Ecto neural progenitor cell (in vitro differentiated cells): ENCODE results near the gene MUCL3.
A peak's percentile ranks its signal among the peaks of the same experiment; 100 is the strongest.
"Not testable (repeated sequence)": the region's sequence is repeated elsewhere in the genome, so short reads cannot be mapped to it uniquely, and the experiment has no call there.

Experiments used
- DNase-seq: peaks from one replicate; pipeline ENCODE4 v3.0.0-alpha.2; 2018; ENCODE audit warnings: low spot score

Gene MUCL3

GRCh38 chr6:30910473-30910872 lies 30.3 kb upstream of the MUCL3 start:
- not testable (repeated sequence) for DNase-seq

GRCh38 chr6:30912746-30913520 lies 27.8 kb upstream of the MUCL3 start:
- DNase-seq = no peak

GRCh38 chr6:30913721-30914075 lies 27.1 kb upstream of the MUCL3 start:
- no peak for DNase-seq

- DNase-seq = peak; percentile 92
These were observed 26.5 kb upstream of the MUCL3 start, which contains the start of gene VARS2 for GRCh38 chr6:30914076-30914853. Gene VARS2 (plus strand): TSS chr6:30914238. CDS start chr6:30914837, 599 bp downstream.

GRCh38 chr6:30914854-30915590 lies 25.8 kb upstream of the MUCL3 start:
- no peak for DNase-seq

- DNase-seq = no peak
These were observed 25.2 kb upstream of the MUCL3 start for GRCh38 chr6:30915591-30915946.

GRCh38 chr6:30917041-30917440 lies 23.7 kb upstream of the MUCL3 start:
- no peak for DNase-seq

- no peak for DNase-seq
These were observed 23.3 kb upstream of the MUCL3 start for GRCh38 chr6:30917487-30917886.

GRCh38 chr6:30918670-30919069 lies 22.1 kb upstream of the MUCL3 start:
- no peak for DNase-seq

GRCh38 chr6:30922447-30922852 lies 18.3 kb upstream of the MUCL3 start:
- no peak for DNase-seq

GRCh38 chr6:30924040-30924627 lies 16.6 kb upstream of the MUCL3 start:
- not testable (repeated sequence) for DNase-seq

GRCh38 chr6:30926644-30927043 lies 14.1 kb upstream of the MUCL3 start:
- DNase-seq = no peak

GRCh38 chr6:30927080-30927479 lies 13.7 kb upstream of the MUCL3 start:
- not testable (repeated sequence) for DNase-seq

- DNase-seq = no peak
These were observed 12.1 kb upstream of the MUCL3 start for GRCh38 chr6:30928677-30929076.

- no peak for DNase-seq
These were observed 10.3 kb upstream of the MUCL3 start for GRCh38 chr6:30930506-30930905.

GRCh38 chr6:30931272-30931671 lies 9.5 kb upstream of the MUCL3 start:
- no peak for DNase-seq

GRCh38 chr6:30931969-30932645 lies 8.7 kb upstream of the MUCL3 start, which contains the start of gene SFTA2:
Gene SFTA2 (minus strand): TSS chr6:30932170. CDS start chr6:30932096, 74 bp downstream.
- no peak for DNase-seq

GRCh38 chr6:30932665-30933365 lies 8.0 kb upstream of the MUCL3 start:
- DNase-seq = no peak

GRCh38 chr6:30935018-30935417 lies 5.8 kb upstream of the MUCL3 start:
- DNase-seq = no peak

- no peak for DNase-seq
These were observed 3.5 kb upstream of the MUCL3 start for GRCh38 chr6:30937265-30937664.

- DNase-seq = no peak
These were observed 2.0 kb upstream of the MUCL3 start for GRCh38 chr6:30938730-30939129.
